H9 (cell line): ENCODE measurements around the gene PTPN21. TPM values are rescaled to one million over a fixed set of nuclear protein-coding genes. Genes with fewer than 3 reads are reported as not detected.

Experiments used
- DNase-seq: peaks from one replicate; pipeline ENCODE4 v3.0.0-alpha.2; 2017
- H2AFZ ChIP-seq: one replicate; pipeline ENCODE4 v1.6.1; 2013; ENCODE audit warnings: mild to moderate bottlenecking, low read length, control low read depth, moderate library complexity
- H2AK5ac ChIP-seq: 2 replicates; pipeline ENCODE4 v1.6.1; 2013; ENCODE audit warnings: low read length, control low read depth, mixed read lengths; ENCODE audit not compliant: insufficient read length
- H2BK120ac ChIP-seq: one replicate; pipeline ENCODE4 v1.6.1; 2013; ENCODE audit warnings: low read depth, mild to moderate bottlenecking, low read length, control low read depth, inconsistent platforms; ENCODE audit not compliant: poor library complexity, severe bottlenecking
- H2BK12ac ChIP-seq: 2 replicates; pipeline ENCODE4 v1.6.1; 2013; ENCODE audit warnings: low read length, control low read depth, mixed read lengths, low read depth; ENCODE audit not compliant: insufficient read length
- H2BK15ac ChIP-seq: 2 replicates; pipeline ENCODE4 v1.6.1; 2013; ENCODE audit warnings: low read depth, low read length, control low read depth
- H2BK20ac ChIP-seq: one replicate; pipeline ENCODE4 v1.6.1; 2013; ENCODE audit warnings: low read depth, mild to moderate bottlenecking, low read length, control low read depth, inconsistent platforms; ENCODE audit not compliant: poor library complexity, severe bottlenecking
- H2BK5ac ChIP-seq: 2 replicates; pipeline ENCODE4 v1.6.1; 2013; ENCODE audit warnings: low read length, control low read depth, mixed read lengths; ENCODE audit not compliant: insufficient read length
- H3K14ac ChIP-seq: 2 replicates; pipeline ENCODE4 v1.6.1; 2013; ENCODE audit warnings: low read length, control low read depth; ENCODE audit not compliant: insufficient read depth
- H3K18ac ChIP-seq: 2 replicates; pipeline ENCODE4 v1.6.1; 2013; ENCODE audit warnings: low read depth, mild to moderate bottlenecking, mixed read lengths, low read length, control low read depth; ENCODE audit not compliant: insufficient read length
- H3K23ac ChIP-seq: 2 replicates; pipeline ENCODE4 v1.6.1; 2013; ENCODE audit warnings: low read length, control low read depth, mixed read lengths, low read depth; ENCODE audit not compliant: insufficient read length
- H3K23me2 ChIP-seq: 2 replicates; pipeline ENCODE4 v1.6.1; 2013; ENCODE audit warnings: low read depth, mild to moderate bottlenecking, mixed read lengths, low read length, control low read depth; ENCODE audit not compliant: insufficient read length, poor library complexity, severe bottlenecking
- H3K27ac ChIP-seq: 2 replicates; pipeline ENCODE4 v1.5.1; 2013; ENCODE audit warnings: low read length, control low read depth, mixed read lengths, low read depth; ENCODE audit not compliant: insufficient read length
- H3K27me3 ChIP-seq: 2 replicates; pipeline ENCODE4 v1.6.1; 2013; ENCODE audit warnings: low read length, control low read depth, inconsistent platforms; ENCODE audit not compliant: insufficient read depth
- H3K4ac ChIP-seq: 2 replicates; pipeline ENCODE4 v1.6.1; 2013; ENCODE audit warnings: low read depth, mild to moderate bottlenecking, control low read depth, inconsistent platforms, low read length, moderate library complexity
- H3K4me1 ChIP-seq: 2 replicates; pipeline ENCODE4 v1.6.1; 2013; ENCODE audit warnings: low read length, control low read depth, inconsistent platforms; ENCODE audit not compliant: insufficient read depth
- H3K4me2 ChIP-seq: 2 replicates; pipeline ENCODE4 v1.6.1; 2013; ENCODE audit warnings: low read length, control low read depth, mixed read lengths; ENCODE audit not compliant: insufficient read length, insufficient read depth
- H3K56ac ChIP-seq: 2 replicates; pipeline ENCODE4 v1.6.1; 2013; ENCODE audit warnings: low read depth, mild to moderate bottlenecking, mixed read lengths, low read length, control low read depth; ENCODE audit not compliant: insufficient read length
- H3K79me1 ChIP-seq: 2 replicates; pipeline ENCODE4 v1.6.1; 2013; ENCODE audit warnings: low read depth, mild to moderate bottlenecking, moderate library complexity, low read length, control low read depth, inconsistent platforms; ENCODE audit not compliant: insufficient read depth, poor library complexity, severe bottlenecking
- H3K79me2 ChIP-seq: 2 replicates; pipeline ENCODE4 v1.6.1; 2013; ENCODE audit warnings: low read length, control low read depth, inconsistent platforms; ENCODE audit not compliant: insufficient read depth
- H3K9ac ChIP-seq: 2 replicates; pipeline ENCODE4 v1.6.1; 2013; ENCODE audit warnings: low read length, control low read depth, mixed read lengths; ENCODE audit not compliant: insufficient read length; ENCODE audit errors: extremely low read depth
- H3K9me3 ChIP-seq: one replicate; pipeline ENCODE4 v1.6.1; 2013; ENCODE audit warnings: low read depth, low read length, inconsistent platforms; ENCODE audit not compliant: control insufficient read depth
- H3T11ph ChIP-seq: one replicate; pipeline ENCODE4 v1.6.1; 2013; ENCODE audit warnings: mild to moderate bottlenecking, low read length, control low read depth, inconsistent platforms
- H4K20me1 ChIP-seq: one replicate; pipeline ENCODE4 v1.6.1; 2013; ENCODE audit not compliant: control insufficient read depth, insufficient read length, insufficient read depth
- H4K5ac ChIP-seq: 2 replicates; pipeline ENCODE4 v1.6.1; 2013; ENCODE audit warnings: low read depth, mild to moderate bottlenecking, mixed read lengths, low read length, control low read depth; ENCODE audit not compliant: insufficient read length
- H4K8ac ChIP-seq: replicated peaks from 2 replicates; pipeline ENCODE4 v1.6.1; 2013; ENCODE audit warnings: low read length, control low read depth, mixed read lengths, low read depth; ENCODE audit not compliant: insufficient read length
- H4K91ac ChIP-seq: 2 replicates; pipeline ENCODE4 v1.6.1; 2013; ENCODE audit warnings: low read depth, mild to moderate bottlenecking, moderate library complexity, mixed read lengths, low read length, control low read depth; ENCODE audit not compliant: insufficient read length
- H3K27ac Mint-ChIP-seq, 3 experiments: 2 replicates in 2 of 3; 3 replicates in 1 of 3; pipeline ENCODE4 v1.8.0; 2020 to 2021; ENCODE audit warnings: mixed read lengths in 3 of 3, mild to moderate bottlenecking in 1 of 3, moderate library complexity in 1 of 3
- H3K27me3 Mint-ChIP-seq: 2 replicates; pipeline ENCODE4 v1.8.0; 2021; ENCODE audit warnings: low read depth, mild to moderate bottlenecking, moderate library complexity, mixed read lengths
- H3K36me3 Mint-ChIP-seq, 3 experiments: 2 replicates in 2 of 3; 3 replicates in 1 of 3; pipeline ENCODE4 v1.8.0; 2020 to 2021; ENCODE audit warnings: low read depth in 3 of 3, mixed read lengths in 3 of 3; ENCODE audit not compliant: insufficient read depth in 1 of 3
- H3K4me1 Mint-ChIP-seq, 2 experiments: 2 replicates each; pipeline ENCODE4 v1.8.0; 2020; ENCODE audit warnings: mixed read lengths in 2 of 2
- H3K4me3 Mint-ChIP-seq, 2 experiments: 2 replicates in 1 of 2; 3 replicates in 1 of 2; pipeline ENCODE4 v1.8.0; 2020 to 2021; ENCODE audit warnings: mild to moderate bottlenecking in 2 of 2, mixed read lengths in 2 of 2, moderate library complexity in 1 of 2
- H3K9me3 Mint-ChIP-seq, 2 experiments: 2 replicates in 1 of 2; 3 replicates in 1 of 2; pipeline ENCODE4 v1.8.0; 2020; ENCODE audit warnings: mild to moderate bottlenecking in 2 of 2, mixed read lengths in 2 of 2, moderate library complexity in 1 of 2
- WGBS: extraction: QIAGEN DNeasy Blood & Tissue Kit; methylation state at CpG from one replicate; pipeline ENCODE4 v1.1.7; 2013; ENCODE audit warnings: missing lambda C conversion rate, low lambda C conversion rate, mixed read lengths; ENCODE audit not compliant: insufficient read length; ENCODE audit errors: extremely low coverage; 5-methylcytosine and 5-hydroxymethylcytosine counted together
- total RNA-seq: library from RNA; stranded (reverse); gene quantifications from 2 replicates; pipeline ENCODE4 v1.2.1, GENCODE V29; 2021
- TF ChIP-seq, protein P1 (sequence below): fragments of 200-600 bp; sonication (generic); conservative IDR thresholded peaks from 3 replicates; pipeline ENCODE4 v1.8.0; 2021; ENCODE audit warnings: antibody characterized with exemption, mild to moderate bottlenecking

Gene PTPN21
- total RNA-seq, 1 experiment from 2014 or later: 14.3 TPM

DNA sequence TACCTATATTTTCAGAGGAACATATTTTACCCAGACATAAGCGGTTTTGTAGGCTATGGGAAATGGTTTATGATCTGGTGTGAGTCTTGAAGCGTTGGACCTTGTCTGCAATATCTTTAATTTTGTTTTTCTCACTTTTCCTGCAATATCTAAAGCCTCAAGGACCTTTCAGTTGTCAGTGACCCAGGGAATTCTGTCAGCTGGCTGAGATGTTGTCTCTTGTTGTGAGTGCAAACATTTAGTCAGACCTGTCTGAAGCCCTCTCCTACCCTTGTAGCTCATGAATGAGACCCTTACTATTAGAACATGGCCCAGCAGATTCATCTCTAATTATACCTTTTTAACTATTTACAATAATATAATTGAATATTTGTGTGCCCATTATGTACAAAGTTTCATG, 115.7 kb downstream of the PTPN21 start:
- no peak overlapping the region for H4K5ac ChIP-seq
- no peak overlapping the region for H3K27ac ChIP-seq
- no peak overlapping the region for H4K91ac ChIP-seq
- Mint-ChIP-seq H3K36me3 (peaks cover 0 to 5% (median 0%) of the 10 kb centered on the region in 3 experiments; a peak in 4 of 7 replicates), H3K27ac (no peak overlapping the region), H3K27me3 (no peaks in the 10 kb centered on the region), H3K4me3 (no peak overlapping the region), H3K4me1 (no peaks in the 10 kb centered on the region), H3K9me3 (no peaks in the 10 kb centered on the region; a peak in 2 of 5 replicates)
- no peak overlapping the region for H2BK5ac ChIP-seq
- no peak overlapping the region for H3K56ac ChIP-seq
- H3K14ac ChIP-seq: no peak overlapping the region
- H3K27me3 ChIP-seq: no peaks in the 10 kb centered on the region
- H4K20me1 ChIP-seq: no peaks in the 10 kb centered on the region
- H3K9ac ChIP-seq: no peak overlapping the region
- H4K8ac ChIP-seq: no peak overlapping the region
- H2AK5ac ChIP-seq: no peak overlapping the region
- H3K18ac ChIP-seq: no peak overlapping the region
- H2BK120ac ChIP-seq: no peak overlapping the region
- H3K4me2 ChIP-seq: no peak overlapping the region
- H3K23ac ChIP-seq: no peak overlapping the region
- H3K4ac ChIP-seq: no peak overlapping the region
- TF ChIP-seq, protein P1, sequence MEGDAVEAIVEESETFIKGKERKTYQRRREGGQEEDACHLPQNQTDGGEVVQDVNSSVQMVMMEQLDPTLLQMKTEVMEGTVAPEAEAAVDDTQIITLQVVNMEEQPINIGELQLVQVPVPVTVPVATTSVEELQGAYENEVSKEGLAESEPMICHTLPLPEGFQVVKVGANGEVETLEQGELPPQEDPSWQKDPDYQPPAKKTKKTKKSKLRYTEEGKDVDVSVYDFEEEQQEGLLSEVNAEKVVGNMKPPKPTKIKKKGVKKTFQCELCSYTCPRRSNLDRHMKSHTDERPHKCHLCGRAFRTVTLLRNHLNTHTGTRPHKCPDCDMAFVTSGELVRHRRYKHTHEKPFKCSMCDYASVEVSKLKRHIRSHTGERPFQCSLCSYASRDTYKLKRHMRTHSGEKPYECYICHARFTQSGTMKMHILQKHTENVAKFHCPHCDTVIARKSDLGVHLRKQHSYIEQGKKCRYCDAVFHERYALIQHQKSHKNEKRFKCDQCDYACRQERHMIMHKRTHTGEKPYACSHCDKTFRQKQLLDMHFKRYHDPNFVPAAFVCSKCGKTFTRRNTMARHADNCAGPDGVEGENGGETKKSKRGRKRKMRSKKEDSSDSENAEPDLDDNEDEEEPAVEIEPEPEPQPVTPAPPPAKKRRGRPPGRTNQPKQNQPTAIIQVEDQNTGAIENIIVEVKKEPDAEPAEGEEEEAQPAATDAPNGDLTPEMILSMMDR: no peak
- no peaks in the 10 kb centered on the region for H3K79me1 ChIP-seq
- no peaks in the 10 kb centered on the region for H3K23me2 ChIP-seq
- no peak overlapping the region for H2AFZ ChIP-seq
- no peak overlapping the region for H2BK12ac ChIP-seq
- no CpG with 5 or more reads among the region's 2 CpGs for WGBS
- DNase-seq: no peak
- H3K79me2 ChIP-seq: no peaks in the 10 kb centered on the region
- H2BK15ac ChIP-seq: no peak overlapping the region
- no peaks in the 10 kb centered on the region for H3K4me1 ChIP-seq
- no peaks in the 10 kb centered on the region for H3K9me3 ChIP-seq
- H3T11ph ChIP-seq: no peak overlapping the region
- no peak overlapping the region for H2BK20ac ChIP-seq
